Caki2 (cell line): ENCODE measurements around the gene ZNF367. TPM values are rescaled to one million over a fixed set of nuclear protein-coding genes. Genes with fewer than 3 reads are reported as not detected.
"Not testable (repeated sequence)": the region's sequence is repeated elsewhere in the genome, so short reads cannot be mapped to it uniquely, and the experiment has no call there.

Experiments used
- DNase-seq: peaks from one replicate; pipeline ENCODE4 v3.0.0-alpha.2; 2015; ENCODE audit warnings: low read depth
- in situ Hi-C: cut with HindIII; loops from 2 replicates; pipeline ENCODE4 v1.10.0; 2016; ENCODE audit warnings: low sequenced_read_pairs, low pct_unique_long_range_greater_than_20kb, mixed read lengths
- total RNA-seq: library from RNA; depleted of rRNA; stranded (reverse); fragments of >200 nt; shearing (Covaris generic); gene quantifications from 2 replicates; pipeline ENCODE4 v1.2.3, GENCODE V29; 2014; ENCODE audit warnings: low replicate concordance

ZNF367 gene
- total RNA-seq, 1 experiment from 2014 or later, result 22.4 TPM

DNA sequence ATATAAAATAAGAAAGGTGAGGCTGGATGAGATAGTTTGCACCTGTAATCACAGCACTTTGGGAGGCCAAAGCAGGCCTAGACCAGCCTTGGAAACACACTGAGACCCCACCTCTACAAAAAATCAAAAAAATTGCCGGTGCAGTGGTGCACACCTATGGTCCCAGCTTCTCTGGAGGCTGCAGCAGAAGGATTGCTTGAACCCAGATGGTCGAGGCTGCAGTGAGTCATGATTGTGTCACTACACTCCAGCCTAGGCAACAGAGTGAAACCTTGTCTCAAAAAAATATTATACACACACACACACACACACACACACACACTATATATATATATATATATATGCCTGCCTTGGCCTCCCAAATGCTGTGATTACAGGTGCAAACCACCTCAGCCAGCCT, 36.0 kb downstream of the ZNF367 start:
- in situ Hi-C loops, result no loop called here
- DNase-seq, result no peak

DNA sequence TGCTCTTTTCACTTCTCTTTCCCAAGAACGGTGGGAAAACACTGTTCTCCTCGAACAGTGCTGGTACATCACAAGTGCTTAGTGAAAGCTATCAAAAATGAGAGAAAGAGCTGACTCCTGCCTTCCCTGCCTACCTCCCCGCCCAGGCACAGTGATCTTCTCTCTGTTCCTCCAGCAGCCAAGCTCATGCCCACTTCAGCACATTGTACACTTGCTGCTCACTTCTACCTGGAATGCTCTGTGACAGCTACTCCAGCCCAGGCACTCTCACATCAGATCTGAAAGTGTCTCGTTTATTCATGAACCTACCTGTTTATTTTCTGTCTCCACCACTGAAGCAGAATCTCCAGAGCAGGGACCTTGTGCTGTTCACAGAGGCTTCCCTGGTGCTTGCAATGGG, 36.5 kb downstream of the ZNF367 start:
- in situ Hi-C loops, result no loop called here
- no peak for DNase-seq

- DNase-seq, result no peak
- in situ Hi-C loops, result no loop called here
These were observed 37.0 kb downstream of the ZNF367 start for GRCh38 chr9:96381125-96381524.

DNA sequence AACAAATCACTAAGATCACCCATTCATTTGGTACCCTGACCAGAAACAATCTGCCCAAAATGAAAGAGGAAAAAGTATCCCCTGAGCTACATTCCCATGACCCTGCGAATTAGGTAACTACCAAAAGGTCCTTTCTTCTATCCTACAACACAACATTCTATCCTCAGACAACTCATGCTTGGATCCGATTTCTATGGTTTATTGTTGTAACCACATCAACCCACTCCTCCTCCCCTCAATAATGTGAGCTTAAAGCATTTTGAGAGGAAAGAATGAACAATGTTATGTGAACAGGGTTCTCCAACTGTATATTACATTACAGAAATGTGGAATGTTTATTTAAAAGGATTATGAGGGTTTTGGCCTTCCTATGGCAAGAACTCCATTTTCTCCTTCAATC, 38.7 kb downstream of the ZNF367 start:
- DNase-seq, result no peak
- in situ Hi-C loops, result no loop called here

DNA sequence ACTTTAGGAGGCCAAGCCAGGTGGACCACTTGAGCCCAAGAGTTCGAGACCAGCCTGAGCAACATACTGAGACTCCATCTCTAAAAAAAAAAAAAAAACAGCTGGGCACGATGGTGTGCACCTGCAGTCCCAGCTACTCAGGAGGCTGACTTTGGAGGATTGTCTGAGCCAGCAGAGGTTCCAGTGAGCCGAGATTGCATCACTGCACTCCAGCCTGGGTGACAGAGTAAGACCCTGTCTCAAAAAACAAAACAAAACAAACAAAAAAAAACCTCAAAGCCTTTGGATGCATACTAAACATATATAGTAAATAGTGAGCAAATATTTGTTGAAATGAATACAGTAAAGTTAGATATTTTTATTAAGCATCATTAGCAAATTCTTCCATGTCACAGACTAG, 40.0 kb downstream of the ZNF367 start:
- in situ Hi-C loops, result no loop called here
- DNase-seq, result no peak

DNA sequence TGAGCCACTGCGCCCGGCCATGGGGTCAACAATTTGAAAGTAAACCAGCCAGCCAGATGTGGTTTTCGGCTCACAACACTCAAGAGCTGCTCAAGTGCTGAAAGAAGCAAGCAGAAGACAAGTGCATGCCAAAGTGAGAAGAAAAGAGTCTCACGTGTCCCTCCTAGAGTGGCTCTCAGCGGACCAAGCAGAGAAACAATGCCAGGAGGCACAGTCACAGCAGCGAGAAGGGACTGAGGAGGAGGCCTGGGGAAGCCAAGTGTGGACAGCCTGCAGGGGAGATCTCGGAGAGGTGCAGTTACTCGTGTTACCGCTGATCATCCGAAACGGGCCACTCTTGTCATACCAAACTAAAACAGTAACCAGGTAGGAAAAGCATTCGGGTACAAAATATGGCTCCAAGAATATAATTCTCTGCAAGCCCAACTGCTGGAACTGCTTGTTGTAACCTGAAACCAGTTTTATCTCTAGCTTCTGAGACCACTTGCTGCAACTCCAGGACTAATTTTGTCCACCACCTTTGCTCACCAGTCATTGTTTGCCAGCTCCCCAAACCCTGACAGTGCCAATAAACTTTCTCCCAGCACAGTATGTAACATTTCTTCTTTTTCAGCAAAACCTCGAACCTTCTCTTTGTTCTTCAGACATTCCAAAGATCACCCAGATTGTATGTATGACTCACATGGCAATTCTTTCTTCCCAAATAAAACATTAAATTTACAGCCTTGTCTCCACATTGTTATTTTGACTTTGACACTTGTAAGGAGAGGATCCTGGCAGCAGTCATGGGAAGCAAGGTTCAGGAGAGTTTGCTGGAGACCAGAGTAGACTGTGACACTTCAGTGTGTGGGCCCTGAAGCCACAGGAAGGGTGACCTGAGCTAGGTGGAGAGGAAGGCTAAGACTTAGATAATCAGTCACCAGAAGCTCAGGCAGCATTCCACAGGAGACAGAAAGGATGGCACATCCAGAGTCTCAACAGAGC, 41.0 kb downstream of the ZNF367 start:
- in situ Hi-C loops, result no loop called here
- peak; percentile 51 for DNase-seq

DNA sequence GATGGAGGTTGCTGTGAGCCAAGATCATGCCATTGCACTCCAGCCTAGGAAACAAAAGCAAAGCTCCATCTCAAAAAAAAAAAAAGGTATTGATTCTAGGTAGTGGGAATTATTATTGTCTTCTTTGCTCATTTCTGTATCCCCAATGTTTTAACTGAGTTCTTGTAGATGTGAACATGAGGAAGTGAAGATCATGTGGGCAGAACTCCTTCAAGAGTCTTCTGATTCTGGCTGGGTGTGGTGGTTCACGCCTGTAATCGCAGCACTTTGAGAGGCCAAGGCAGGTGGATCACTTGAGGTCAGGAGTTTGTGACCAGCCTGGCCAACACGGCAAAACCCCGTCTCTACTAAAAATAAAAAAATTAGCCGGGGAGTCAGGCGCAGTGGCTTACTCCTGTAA, 42.7 kb downstream of the ZNF367 start:
- in situ Hi-C loops, result not testable (repeated sequence)

DNA sequence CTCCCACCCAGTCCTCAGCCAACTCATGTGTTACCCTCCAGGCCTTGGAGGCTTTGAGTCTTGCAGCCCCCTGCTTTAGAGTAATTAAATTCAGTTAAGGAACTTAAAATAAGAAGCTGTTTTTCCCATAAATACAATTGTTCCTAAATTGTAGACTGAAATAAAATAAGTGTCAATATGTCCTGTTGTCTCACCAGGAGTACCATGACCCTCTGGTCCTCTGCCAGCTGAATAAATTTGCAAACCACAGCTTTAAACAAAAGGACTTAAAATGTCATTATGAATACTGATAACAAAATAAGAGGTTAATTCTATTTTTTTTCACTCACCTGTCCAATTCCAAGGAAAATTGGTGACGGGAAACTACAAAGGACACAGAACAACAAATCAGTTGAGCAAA, 50.2 kb downstream of the ZNF367 start:
- in situ Hi-C loops, result no loop called here
- no peak for DNase-seq

More for the DNA sequence above, 42.7 kb downstream of the ZNF367 start:
- DNase-seq, result not testable (repeated sequence)

DNA sequence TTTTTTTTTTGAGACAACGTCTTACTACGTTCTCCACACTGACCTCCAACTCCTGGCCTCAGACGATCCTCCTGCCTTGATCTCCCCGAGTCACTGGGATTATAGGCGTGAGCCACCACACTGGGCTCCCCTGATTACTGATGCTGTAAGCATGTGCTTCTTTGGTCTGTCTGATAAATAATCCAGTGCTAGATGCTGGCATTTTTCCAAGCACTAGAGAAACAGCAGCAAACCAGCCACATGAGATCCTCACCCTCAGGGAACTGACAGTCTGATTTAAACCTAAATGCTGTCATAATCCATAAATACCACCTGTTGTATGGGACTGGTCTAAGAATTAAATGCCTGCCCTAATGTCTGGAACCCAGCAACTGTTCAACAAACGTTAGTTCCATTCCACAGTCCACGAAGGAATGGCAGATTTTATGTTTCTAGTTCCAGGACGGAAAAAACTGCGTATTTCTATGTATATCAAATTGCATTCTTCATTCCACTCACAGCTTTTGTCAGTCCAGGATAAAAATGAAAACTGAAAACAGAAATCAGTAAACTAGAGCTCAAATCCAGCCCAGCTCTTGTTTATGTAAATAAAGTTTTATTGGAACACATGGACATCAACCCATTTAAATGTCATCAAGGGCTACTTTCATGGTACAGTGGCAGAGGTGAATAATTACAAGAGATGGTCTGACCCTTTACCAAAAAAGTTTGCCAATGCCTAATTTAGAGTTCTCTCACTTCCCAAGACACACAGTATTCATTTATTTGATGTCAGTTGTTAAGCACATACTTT, 54.8 kb downstream of the ZNF367 start:
- no peak for DNase-seq
- in situ Hi-C loops, result no loop called here

DNA sequence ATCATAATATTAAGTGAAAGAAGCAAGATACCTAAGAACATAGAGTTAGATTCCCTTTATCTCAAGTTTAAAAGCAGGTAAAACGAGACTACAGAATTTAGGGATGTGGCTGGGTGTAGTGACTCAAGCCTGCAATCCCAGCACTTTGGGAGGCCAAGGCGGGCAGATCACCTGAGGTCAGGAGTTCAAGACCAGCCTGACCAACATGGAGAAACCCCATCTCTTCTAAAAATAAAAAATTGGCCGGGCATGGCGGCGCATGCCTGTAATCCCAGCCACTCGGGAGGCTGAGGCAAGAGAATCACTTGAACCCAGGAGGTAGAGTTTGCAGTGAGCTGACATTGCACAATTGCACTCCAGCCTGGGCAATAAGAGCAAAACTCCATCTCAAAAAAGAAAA, 56.1 kb downstream of the ZNF367 start:
- in situ Hi-C loops, DNase-seq: not testable (repeated sequence)

DNA sequence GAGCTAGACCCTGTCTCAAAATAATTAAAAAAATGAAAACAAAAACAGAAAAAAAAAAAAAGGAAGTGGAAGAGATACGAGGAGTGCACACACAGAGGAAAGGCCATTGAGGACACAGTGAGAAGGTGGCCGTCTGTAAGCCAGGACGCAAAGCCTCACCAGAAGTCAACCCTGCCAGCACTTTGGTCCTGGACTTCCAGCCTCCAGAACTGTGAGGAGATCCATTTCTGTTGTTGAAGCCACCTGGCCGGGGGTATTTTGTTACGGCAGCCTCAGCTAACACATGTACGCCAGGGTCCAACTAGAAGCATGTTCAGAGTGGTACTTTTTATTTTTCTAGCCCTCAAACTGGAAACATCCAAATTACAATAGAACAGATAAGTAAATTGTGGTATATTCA, 56.5 kb downstream of the ZNF367 start:
- DNase-seq, result no peak
- in situ Hi-C loops, result no loop called here

DNA sequence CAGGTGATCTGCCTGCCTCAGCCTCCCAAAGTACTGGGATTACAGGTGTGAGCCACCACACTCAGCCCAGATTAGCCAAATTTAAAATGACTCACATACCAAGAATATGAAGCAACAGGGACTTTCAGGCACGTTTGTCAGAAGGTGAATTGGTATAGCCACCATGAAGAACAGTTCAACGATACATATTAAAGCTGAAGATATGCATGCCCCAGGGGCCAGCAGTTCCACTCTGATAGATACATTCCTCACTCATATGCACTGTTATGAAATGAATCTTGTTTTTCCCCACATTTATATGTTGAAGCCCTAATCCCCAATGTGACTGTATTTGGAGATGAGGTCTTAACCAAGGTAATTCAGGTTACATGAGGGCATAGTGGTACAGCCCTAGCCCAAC, 57.2 kb downstream of the ZNF367 start:
- no peak for DNase-seq
- in situ Hi-C loops, result no loop called here

DNA sequence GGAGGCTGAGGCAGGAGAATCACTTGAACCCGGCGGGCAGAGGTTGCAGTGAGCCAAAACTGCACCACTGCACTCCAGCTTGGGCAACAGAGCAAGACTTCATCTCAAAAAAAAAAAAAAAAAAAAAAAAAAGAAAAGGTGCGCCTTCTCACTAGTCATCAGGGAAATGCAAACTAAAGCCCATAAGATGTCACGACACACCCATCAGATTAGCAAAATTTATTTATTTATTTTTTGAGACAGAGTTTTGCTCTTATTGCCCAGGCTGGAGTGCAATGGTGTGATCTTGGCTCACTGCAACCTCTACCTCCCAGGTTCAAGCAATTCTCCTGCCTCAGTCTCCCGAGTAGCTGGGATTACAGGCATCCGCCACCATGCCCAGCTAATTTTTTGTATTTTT, 57.6 kb downstream of the ZNF367 start:
- in situ Hi-C loops, DNase-seq: not testable (repeated sequence)

- in situ Hi-C loops, result no loop called here
- no peak for DNase-seq
These were observed 67.3 kb downstream of the ZNF367 start for GRCh38 chr9:96350866-96351265.

- in situ Hi-C loops, result no loop called here
- no peak for DNase-seq
These were observed 69.9 kb downstream of the ZNF367 start for GRCh38 chr9:96348261-96348660.

DNA sequence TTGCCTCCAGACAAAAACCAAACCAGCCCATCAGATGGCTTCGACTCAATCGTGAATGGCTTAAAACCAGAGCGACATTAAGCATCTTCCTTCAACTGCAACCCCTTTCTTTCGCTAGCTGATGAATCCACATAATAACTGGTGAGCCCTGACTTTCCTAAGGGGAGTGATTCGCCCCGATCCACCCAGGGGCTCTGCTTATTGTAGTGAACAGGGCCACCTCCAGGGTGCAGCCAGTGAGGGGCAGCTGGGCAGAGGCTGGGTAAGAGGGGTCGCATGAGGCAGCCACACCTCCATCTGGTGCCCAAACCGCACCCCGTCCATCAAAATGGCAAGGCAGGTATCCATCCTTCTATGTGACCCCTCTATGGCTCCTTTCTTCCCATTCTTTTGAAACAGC, 72.6 kb downstream of the ZNF367 start:
- no peak for DNase-seq
- in situ Hi-C loops, result no loop called here

- in situ Hi-C loops, result no loop called here
These were observed 73.6 kb downstream of the ZNF367 start for GRCh38 chr9:96344458-96345180.

GRCh38 chr9:96343515-96344360, 74.4 kb downstream of the ZNF367 start:
- no peak for DNase-seq
- in situ Hi-C loops, result no loop called here

More at GRCh38 chr9:96344458-96345180, 73.6 kb downstream of the ZNF367 start:
- peak; percentile 83 for DNase-seq
